Panc1 (cell line): ENCODE results near the gene TTPAL. TPM values are rescaled to one million over a fixed set of nuclear protein-coding genes. Genes with fewer than 3 reads are reported as not detected.

Experiments
- ATAC-seq: fragments of 200-7000 bp; cut with Tn5 transposase; 2 replicates; pipeline ENCODE4 v1.9.1; 2020; ENCODE audit warnings: mild to moderate bottlenecking, moderate library complexity
- BruUV-seq: library from RNA; stranded (reverse); fragments of 400-500 nt; replicated peaks from 2 replicates; lab custom pipeline; 2021; lab: Mats Ljungman, UMichigan
- CTCF ChIA-PET: fragments of 300-600 bp; sonication (Branson Sonifier 250); formaldehyde crosslinking; loops from one replicate; lab custom pipeline; 2022; ENCODE audit warnings: antibody characterized with exemption; lab: Charles Lee
- POLR2A ChIA-PET: fragments of 300-600 bp; sonication (Branson Sonifier 250); formaldehyde crosslinking; loops from one replicate; lab custom pipeline; 2022; ENCODE audit warnings: antibody characterized with exemption; lab: Charles Lee
- DNase-seq: peaks from one replicate; pipeline ENCODE4 v3.0.0-alpha.2; 2010; ENCODE audit warnings: low read depth, low spot score
- H3K27ac ChIP-seq: 2 replicates; pipeline ENCODE4 v1.5.1; 2011; ENCODE audit warnings: mild to moderate bottlenecking, low read length, inconsistent platforms
- H3K27me3 ChIP-seq: fragments of 200-500 bp; sonication (Bioruptor generic); 2 replicates; pipeline ENCODE4 v1.6.0; 2014; ENCODE audit warnings: low read length, inconsistent platforms; ENCODE audit not compliant: control insufficient read depth, insufficient read depth
- H3K36me3 ChIP-seq: fragments of 200-500 bp; sonication (Bioruptor generic); 2 replicates; pipeline ENCODE4 v1.5.1; 2014; ENCODE audit warnings: inconsistent platforms, mild to moderate bottlenecking, low read length, moderate library complexity; ENCODE audit not compliant: control insufficient read depth, insufficient read depth
- H3K4me1 ChIP-seq: 2 replicates; pipeline ENCODE4 v1.5.1; 2011; ENCODE audit warnings: inconsistent platforms, mild to moderate bottlenecking, low read length, moderate library complexity; ENCODE audit not compliant: control insufficient read depth, insufficient read depth
- H3K4me3 ChIP-seq, 2 experiments: 2 replicates each; pipeline ENCODE4 v1.5.1; 2011 to 2012; ENCODE audit warnings: low read depth in 2 of 2, low read length in 2 of 2, mild to moderate bottlenecking in 2 of 2, inconsistent platforms in 1 of 2, moderate library complexity in 1 of 2
- H3K9me3 ChIP-seq: fragments of 200-500 bp; sonication (Bioruptor generic); 2 replicates; pipeline ENCODE4 v1.5.1; 2014; ENCODE audit warnings: low read depth, mild to moderate bottlenecking, inconsistent platforms, low read length, moderate library complexity; ENCODE audit not compliant: control insufficient read depth, insufficient read depth
- POLR2AphosphoS5 ChIP-seq: IDR thresholded peaks from 2 replicates; pipeline ENCODE4 v1.6.1; 2012; ENCODE audit warnings: mild to moderate bottlenecking, low read depth, low read length, moderate library complexity
- SIN3A ChIP-seq: IDR thresholded peaks from 2 replicates; pipeline ENCODE4 v1.6.1; 2012; ENCODE audit warnings: low read depth, mild to moderate bottlenecking, low read length, moderate library complexity, borderline replicate concordance; ENCODE audit not compliant: insufficient read depth
- TCF7L2 ChIP-seq: IDR thresholded peaks from 2 replicates; pipeline ENCODE4 v1.6.1; 2011; ENCODE audit warnings: mild to moderate bottlenecking, low read depth, low read length, inconsistent platforms
- in situ Hi-C: cut with HindIII; loops from 2 replicates; pipeline ENCODE4 v1.10.0; 2016; ENCODE audit warnings: low sequenced_read_pairs, low pct_unique_long_range_greater_than_20kb
- intact Hi-C: fragments of 100-400 bp; cut with micrococcal nuclease; formaldehyde crosslinking; loops from one replicate; pipeline ENCODE4 v1.10.0; 2022; ENCODE audit not compliant: unreplicated experiment
- total RNA-seq: library from RNA; stranded (reverse); gene quantifications from one replicate; pipeline ENCODE4 v1.2.1, GENCODE V29; 2021; ENCODE audit not compliant: unreplicated experiment
- TF ChIP-seq, protein P1 (sequence below), 2 experiments: IDR thresholded peaks; 2 replicates each; pipeline ENCODE4 v1.6.1; 2011 to 2012; ENCODE audit warnings: low read depth in 2 of 2, control low read depth in 1 of 2, low read length in 1 of 2, mild to moderate bottlenecking in 1 of 2, moderate library complexity in 1 of 2; ENCODE audit not compliant: insufficient read depth in 1 of 2
- TF ChIP-seq, protein P2 (sequence below): fragments of 450-650 bp; IDR thresholded peaks from 2 replicates; pipeline ENCODE4 v1.5.1; 2017; ENCODE audit warnings: mild to moderate bottlenecking

TTPAL gene
- total RNA-seq, 1 experiment from 2014 or later = 37.4 TPM

DNA sequence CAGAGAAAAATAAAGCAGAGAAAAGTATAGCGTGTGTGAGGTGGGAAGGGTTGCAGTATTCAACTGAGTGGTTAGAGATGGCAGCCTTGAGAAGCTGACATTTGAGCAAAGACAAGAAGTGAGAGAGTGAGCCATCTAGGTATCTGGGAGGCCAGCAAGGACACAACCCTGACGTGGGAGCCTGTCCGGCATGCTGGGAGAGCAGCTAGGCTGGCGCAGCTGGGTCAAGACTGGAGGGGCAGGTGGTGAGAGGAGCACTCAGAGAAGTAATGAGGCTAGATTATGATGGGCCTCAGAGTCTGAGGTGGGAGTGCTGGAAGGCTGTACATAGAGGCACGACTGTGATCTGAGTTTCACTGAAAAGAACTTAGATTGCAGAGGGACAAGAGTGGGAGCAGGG, 12.9 kb downstream of the TTPAL start:
- Histone ChIP-seq H3K9me3 (no peaks in the 10 kb centered on the region), H3K27me3 (no peaks in the 10 kb centered on the region), H3K27ac (no peak overlapping the region), H3K4me1 (no peaks in the 10 kb centered on the region), H3K4me3 (no peak overlapping the region), H3K36me3 (peaks cover 13% of the 10 kb centered on the region; the same call in 1 of the 2 replicates)
- ATAC-seq (no peak), DNase-seq (no peak)
- ChIA-PET CTCF (no interaction called here), POLR2A (no interaction called here)
- TF ChIP-seq TCF7L2 (no peak), SIN3A (no peak), POLR2AphosphoS5 (no peak)
- TF ChIP-seq, protein P1, sequence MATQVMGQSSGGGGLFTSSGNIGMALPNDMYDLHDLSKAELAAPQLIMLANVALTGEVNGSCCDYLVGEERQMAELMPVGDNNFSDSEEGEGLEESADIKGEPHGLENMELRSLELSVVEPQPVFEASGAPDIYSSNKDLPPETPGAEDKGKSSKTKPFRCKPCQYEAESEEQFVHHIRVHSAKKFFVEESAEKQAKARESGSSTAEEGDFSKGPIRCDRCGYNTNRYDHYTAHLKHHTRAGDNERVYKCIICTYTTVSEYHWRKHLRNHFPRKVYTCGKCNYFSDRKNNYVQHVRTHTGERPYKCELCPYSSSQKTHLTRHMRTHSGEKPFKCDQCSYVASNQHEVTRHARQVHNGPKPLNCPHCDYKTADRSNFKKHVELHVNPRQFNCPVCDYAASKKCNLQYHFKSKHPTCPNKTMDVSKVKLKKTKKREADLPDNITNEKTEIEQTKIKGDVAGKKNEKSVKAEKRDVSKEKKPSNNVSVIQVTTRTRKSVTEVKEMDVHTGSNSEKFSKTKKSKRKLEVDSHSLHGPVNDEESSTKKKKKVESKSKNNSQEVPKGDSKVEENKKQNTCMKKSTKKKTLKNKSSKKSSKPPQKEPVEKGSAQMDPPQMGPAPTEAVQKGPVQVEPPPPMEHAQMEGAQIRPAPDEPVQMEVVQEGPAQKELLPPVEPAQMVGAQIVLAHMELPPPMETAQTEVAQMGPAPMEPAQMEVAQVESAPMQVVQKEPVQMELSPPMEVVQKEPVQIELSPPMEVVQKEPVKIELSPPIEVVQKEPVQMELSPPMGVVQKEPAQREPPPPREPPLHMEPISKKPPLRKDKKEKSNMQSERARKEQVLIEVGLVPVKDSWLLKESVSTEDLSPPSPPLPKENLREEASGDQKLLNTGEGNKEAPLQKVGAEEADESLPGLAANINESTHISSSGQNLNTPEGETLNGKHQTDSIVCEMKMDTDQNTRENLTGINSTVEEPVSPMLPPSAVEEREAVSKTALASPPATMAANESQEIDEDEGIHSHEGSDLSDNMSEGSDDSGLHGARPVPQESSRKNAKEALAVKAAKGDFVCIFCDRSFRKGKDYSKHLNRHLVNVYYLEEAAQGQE (IDR thresholded peaks at IDR 0.05; ENCODE audit: insufficient read depth in 1 of 2, low read depth in 2 of 2, low read length in 1 of 2) = no peak
- TF ChIP-seq, protein P2, sequence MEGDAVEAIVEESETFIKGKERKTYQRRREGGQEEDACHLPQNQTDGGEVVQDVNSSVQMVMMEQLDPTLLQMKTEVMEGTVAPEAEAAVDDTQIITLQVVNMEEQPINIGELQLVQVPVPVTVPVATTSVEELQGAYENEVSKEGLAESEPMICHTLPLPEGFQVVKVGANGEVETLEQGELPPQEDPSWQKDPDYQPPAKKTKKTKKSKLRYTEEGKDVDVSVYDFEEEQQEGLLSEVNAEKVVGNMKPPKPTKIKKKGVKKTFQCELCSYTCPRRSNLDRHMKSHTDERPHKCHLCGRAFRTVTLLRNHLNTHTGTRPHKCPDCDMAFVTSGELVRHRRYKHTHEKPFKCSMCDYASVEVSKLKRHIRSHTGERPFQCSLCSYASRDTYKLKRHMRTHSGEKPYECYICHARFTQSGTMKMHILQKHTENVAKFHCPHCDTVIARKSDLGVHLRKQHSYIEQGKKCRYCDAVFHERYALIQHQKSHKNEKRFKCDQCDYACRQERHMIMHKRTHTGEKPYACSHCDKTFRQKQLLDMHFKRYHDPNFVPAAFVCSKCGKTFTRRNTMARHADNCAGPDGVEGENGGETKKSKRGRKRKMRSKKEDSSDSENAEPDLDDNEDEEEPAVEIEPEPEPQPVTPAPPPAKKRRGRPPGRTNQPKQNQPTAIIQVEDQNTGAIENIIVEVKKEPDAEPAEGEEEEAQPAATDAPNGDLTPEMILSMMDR = no peak
- no TSS peak for BruUV-seq
- in situ Hi-C loops = no loop called here
- intact Hi-C loops = no loop called here

DNA sequence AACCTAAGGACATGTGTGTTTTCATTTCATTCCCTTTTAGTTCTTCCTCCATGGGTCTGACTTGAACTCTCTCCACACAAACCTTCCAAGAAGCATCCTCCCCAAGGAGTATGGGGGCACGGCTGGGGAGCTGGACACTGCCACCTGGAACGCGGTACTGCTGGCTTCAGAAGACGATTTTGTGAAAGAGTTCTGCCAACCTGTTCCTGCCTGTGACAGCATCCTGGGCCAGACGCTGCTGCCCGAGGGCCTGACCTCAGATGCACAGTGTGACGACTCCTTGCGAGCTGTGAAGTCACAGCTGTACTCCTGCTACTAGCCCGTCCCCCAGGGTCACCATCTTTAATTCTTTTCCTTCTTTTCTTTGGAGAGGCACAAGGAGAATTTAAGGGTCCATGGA, 13.5 kb downstream of the TTPAL start:
- no peaks in the 10 kb centered on the region for H3K4me1 ChIP-seq
- H3K4me3 ChIP-seq = no peak overlapping the region
- H3K9me3 ChIP-seq = no peaks in the 10 kb centered on the region
- H3K27me3 ChIP-seq = no peaks in the 10 kb centered on the region
- in situ Hi-C loops = no loop called here
- ChIA-PET POLR2A (no interaction called here), CTCF (no interaction called here)
- DNase-seq (no peak), ATAC-seq (no peak)
- H3K27ac ChIP-seq = no peak overlapping the region
- intact Hi-C loops = no loop called here
- peaks cover 13% of the 10 kb centered on the region; the same call in 1 of the 2 replicates for H3K36me3 ChIP-seq
- TF ChIP-seq, protein P2 = no peak
- TF ChIP-seq POLR2AphosphoS5 (no peak), SIN3A (no peak), TCF7L2 (no peak)
- TF ChIP-seq, protein P1 (IDR thresholded peaks at IDR 0.05; ENCODE audit: insufficient read depth in 1 of 2, low read depth in 2 of 2, low read length in 1 of 2) = no peak
- no TSS peak for BruUV-seq
